ENCODE results near the gene CYP2C8. TPM values are rescaled to one million over a fixed set of nuclear protein-coding genes. Genes with fewer than 3 reads are reported as not detected.
A peak's percentile ranks its signal among the peaks of the same experiment; 100 is the strongest.
"Not testable (repeated sequence)": the region's sequence is repeated elsewhere in the genome, so short reads cannot be mapped to it uniquely, and the experiment has no call there.

CYP2C8 gene
- total RNA-seq, 1 experiment from 2014 or later = not detected

DNA sequence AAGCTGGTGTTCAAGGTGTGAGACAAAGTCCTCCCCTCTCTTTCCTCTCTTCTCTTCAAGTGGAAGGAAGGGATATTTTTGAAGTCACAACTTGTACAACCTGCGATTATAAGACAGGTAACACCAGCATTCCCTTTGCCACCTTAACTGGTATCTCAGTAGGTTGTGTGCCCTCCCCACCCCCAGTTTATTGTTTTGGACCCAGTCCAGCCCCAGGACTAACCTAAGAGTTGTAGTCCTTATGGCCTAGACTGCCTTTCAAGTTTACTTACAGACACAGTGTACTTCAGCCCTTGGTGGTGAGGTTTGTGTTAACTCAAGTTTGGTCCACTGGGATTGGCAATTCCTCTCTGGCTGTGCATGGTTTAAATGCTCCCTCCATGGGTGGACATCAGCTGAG is 26.8 kb upstream of the CYP2C8 start:
- no peaks in the 10 kb centered on the region for H3K27me3 Mint-ChIP-seq (ENCODE audit: unreplicated experiment)
- DNase-seq = no peak
- TF ChIP-seq, protein P1, sequence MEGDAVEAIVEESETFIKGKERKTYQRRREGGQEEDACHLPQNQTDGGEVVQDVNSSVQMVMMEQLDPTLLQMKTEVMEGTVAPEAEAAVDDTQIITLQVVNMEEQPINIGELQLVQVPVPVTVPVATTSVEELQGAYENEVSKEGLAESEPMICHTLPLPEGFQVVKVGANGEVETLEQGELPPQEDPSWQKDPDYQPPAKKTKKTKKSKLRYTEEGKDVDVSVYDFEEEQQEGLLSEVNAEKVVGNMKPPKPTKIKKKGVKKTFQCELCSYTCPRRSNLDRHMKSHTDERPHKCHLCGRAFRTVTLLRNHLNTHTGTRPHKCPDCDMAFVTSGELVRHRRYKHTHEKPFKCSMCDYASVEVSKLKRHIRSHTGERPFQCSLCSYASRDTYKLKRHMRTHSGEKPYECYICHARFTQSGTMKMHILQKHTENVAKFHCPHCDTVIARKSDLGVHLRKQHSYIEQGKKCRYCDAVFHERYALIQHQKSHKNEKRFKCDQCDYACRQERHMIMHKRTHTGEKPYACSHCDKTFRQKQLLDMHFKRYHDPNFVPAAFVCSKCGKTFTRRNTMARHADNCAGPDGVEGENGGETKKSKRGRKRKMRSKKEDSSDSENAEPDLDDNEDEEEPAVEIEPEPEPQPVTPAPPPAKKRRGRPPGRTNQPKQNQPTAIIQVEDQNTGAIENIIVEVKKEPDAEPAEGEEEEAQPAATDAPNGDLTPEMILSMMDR (IDR thresholded peaks at IDR 0.05; ENCODE audit: unreplicated experiment) = no peak
- H3K36me3 Mint-ChIP-seq (ENCODE audit: insufficient read depth, unreplicated experiment) = no peaks in the 10 kb centered on the region
- intact Hi-C loops (cut with micrococcal nuclease; ENCODE audit: unreplicated experiment) = no loop called here
- BruUV-seq (replicated peaks) = no TSS peak
- no peak overlapping the region for H3K27ac Mint-ChIP-seq (ENCODE audit: unreplicated experiment)
- CTCF ChIA-PET = no interaction called here
- peaks cover 2% of the 10 kb centered on the region for H3K9me3 Mint-ChIP-seq (ENCODE audit: low read depth, unreplicated experiment)
- no peak overlapping the region for H3K4me3 Mint-ChIP-seq (ENCODE audit: low read depth, unreplicated experiment)
- H3K4me1 Mint-ChIP-seq (ENCODE audit: low read depth, unreplicated experiment) = no peaks in the 10 kb centered on the region

DNA sequence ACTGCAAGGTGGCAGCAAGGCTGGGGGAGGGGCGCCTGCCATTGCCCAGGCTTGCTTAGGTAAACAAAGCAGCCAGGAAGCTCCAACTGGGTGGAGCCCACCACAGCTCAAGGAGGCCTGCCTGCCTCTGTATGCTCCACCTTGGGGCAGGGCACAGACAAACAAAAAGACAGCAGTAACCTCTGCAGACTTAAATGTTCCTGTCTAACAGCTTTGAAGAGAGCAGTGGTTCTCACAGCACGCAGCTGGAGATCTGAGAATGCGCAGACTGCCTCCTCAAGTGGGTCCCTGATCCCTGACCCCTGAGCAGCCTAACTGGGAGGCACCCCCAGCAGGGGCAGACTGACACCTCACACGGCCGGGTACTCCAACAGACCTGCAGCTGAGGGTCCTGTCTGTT is 10.3 kb upstream of the CYP2C8 start:
- H3K4me1 Mint-ChIP-seq (ENCODE audit: low read depth, unreplicated experiment); H3K4me3 Mint-ChIP-seq (ENCODE audit: low read depth, unreplicated experiment); CTCF ChIA-PET; H3K36me3 Mint-ChIP-seq (ENCODE audit: insufficient read depth, unreplicated experiment); H3K27me3 Mint-ChIP-seq (ENCODE audit: unreplicated experiment); H3K9me3 Mint-ChIP-seq (ENCODE audit: low read depth, unreplicated experiment); BruUV-seq (replicated peaks); DNase-seq; H3K27ac Mint-ChIP-seq (ENCODE audit: unreplicated experiment); intact Hi-C loops (cut with micrococcal nuclease; ENCODE audit: unreplicated experiment): not testable (repeated sequence)

DNA sequence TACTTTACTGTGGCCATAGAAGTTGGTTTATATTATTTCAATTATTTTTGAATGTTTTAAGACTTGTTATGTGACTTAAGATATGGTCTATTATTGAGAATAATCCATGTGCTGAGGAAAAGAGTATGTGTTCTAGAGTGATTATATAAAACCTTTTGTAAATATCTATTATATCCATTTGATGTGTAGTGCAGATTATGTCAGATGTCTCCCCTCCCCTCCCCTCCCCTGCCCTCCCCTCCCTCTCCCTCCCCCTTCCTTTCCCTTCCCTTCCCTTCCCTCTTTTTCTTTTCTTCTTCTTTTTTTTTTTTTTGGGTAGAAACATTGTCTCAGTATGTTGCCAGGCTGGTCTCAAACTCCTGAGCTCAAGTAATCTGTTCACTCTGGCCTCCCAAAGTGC is 8.3 kb upstream of the CYP2C8 start:
- Mint-ChIP-seq H3K9me3 (ENCODE audit: low read depth, unreplicated experiment) (no peaks in the 10 kb centered on the region), H3K4me1 (ENCODE audit: low read depth, unreplicated experiment) (no peaks in the 10 kb centered on the region), H3K27ac (ENCODE audit: unreplicated experiment) (no peak overlapping the region), H3K27me3 (ENCODE audit: unreplicated experiment) (no peaks in the 10 kb centered on the region), H3K36me3 (ENCODE audit: insufficient read depth, unreplicated experiment) (no peaks in the 10 kb centered on the region), H3K4me3 (ENCODE audit: low read depth, unreplicated experiment) (no peak overlapping the region)
- intact Hi-C loops (cut with micrococcal nuclease; ENCODE audit: unreplicated experiment) = no loop called here
- no TSS peak for BruUV-seq (replicated peaks)
- CTCF ChIA-PET = no interaction called here
- DNase-seq = no peak
- TF ChIP-seq, protein P1 (IDR thresholded peaks at IDR 0.05; ENCODE audit: unreplicated experiment) = no peak

DNA sequence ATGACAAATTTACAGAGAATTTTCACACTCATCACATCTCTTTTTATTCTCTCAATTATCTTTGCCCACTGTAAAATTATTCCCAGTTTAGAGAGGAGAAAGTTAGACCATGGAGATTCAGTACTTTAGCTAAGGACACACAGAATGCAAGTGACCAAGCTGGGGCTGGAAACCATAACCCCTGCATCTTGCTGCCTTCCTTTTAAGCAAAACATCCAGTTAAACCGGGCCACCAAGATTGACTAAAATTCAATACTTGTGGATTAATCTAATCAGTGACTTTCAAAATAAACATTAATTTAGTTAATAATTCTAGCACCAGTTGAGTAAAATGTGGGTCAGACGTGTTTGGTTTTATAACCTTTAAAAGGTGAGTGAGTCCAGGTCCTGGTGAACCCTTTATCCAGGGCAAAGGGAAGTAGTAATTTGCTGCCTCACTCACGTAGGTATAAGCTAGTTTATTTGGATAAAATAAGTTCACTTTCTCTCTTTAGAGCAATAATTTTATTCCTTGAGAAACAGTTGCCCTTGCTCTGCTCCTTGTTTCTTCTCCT is 1.9 kb upstream of the CYP2C8 start:
- Mint-ChIP-seq H3K9me3 (ENCODE audit: low read depth, unreplicated experiment) (no peaks in the 10 kb centered on the region), H3K36me3 (ENCODE audit: insufficient read depth, unreplicated experiment) (no peaks in the 10 kb centered on the region), H3K27ac (ENCODE audit: unreplicated experiment) (peak overlapping the region; percentile 20), H3K4me3 (ENCODE audit: low read depth, unreplicated experiment) (no peak overlapping the region), H3K27me3 (ENCODE audit: unreplicated experiment) (no peaks in the 10 kb centered on the region), H3K4me1 (ENCODE audit: low read depth, unreplicated experiment) (peaks cover 19% of the 10 kb centered on the region)
- intact Hi-C loops (cut with micrococcal nuclease; ENCODE audit: unreplicated experiment) = no loop called here
- CTCF ChIA-PET = no interaction called here
- BruUV-seq (replicated peaks) = no TSS peak
- peak; percentile 3 for DNase-seq
- TF ChIP-seq, protein P1 (IDR thresholded peaks at IDR 0.05; ENCODE audit: unreplicated experiment) = no peak

DNA sequence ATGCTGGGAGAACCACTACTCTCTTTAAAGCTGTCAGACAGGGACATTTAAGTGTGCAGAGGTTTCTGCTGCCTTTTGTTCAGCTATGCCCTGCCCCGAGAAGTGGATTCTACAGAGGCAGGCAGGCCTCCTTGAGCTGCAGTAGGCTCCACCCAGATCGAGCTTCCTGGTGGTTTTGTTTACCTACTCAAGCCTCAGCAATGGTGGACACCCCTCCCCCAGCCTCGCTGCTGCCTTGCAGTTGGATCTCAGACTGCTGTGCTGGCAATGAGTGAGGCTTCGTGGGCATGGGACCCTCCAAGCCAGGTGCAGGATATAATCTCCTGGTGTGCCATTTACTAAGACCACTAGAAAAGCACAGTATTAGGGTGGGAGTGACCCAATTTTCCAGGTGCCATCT is 5.2 kb downstream of the CYP2C8 start:
- H3K36me3 Mint-ChIP-seq (ENCODE audit: insufficient read depth, unreplicated experiment); DNase-seq; H3K4me3 Mint-ChIP-seq (ENCODE audit: low read depth, unreplicated experiment); H3K4me1 Mint-ChIP-seq (ENCODE audit: low read depth, unreplicated experiment); H3K9me3 Mint-ChIP-seq (ENCODE audit: low read depth, unreplicated experiment); CTCF ChIA-PET; H3K27ac Mint-ChIP-seq (ENCODE audit: unreplicated experiment); intact Hi-C loops (cut with micrococcal nuclease; ENCODE audit: unreplicated experiment); H3K27me3 Mint-ChIP-seq (ENCODE audit: unreplicated experiment); BruUV-seq (replicated peaks): not testable (repeated sequence)
